ENCODE measurements around the gene MAGEH1.
"Not testable (repeated sequence)": the region's sequence is repeated elsewhere in the genome, so short reads cannot be mapped to it uniquely, and the experiment has no call there.

GRCh38 chrX:55459926-55460325 is 8.0 kb downstream of the MAGEH1 start:
- TF ChIP-seq, protein P1, sequence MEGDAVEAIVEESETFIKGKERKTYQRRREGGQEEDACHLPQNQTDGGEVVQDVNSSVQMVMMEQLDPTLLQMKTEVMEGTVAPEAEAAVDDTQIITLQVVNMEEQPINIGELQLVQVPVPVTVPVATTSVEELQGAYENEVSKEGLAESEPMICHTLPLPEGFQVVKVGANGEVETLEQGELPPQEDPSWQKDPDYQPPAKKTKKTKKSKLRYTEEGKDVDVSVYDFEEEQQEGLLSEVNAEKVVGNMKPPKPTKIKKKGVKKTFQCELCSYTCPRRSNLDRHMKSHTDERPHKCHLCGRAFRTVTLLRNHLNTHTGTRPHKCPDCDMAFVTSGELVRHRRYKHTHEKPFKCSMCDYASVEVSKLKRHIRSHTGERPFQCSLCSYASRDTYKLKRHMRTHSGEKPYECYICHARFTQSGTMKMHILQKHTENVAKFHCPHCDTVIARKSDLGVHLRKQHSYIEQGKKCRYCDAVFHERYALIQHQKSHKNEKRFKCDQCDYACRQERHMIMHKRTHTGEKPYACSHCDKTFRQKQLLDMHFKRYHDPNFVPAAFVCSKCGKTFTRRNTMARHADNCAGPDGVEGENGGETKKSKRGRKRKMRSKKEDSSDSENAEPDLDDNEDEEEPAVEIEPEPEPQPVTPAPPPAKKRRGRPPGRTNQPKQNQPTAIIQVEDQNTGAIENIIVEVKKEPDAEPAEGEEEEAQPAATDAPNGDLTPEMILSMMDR (IDR thresholded peaks at IDR 0.05): not testable (repeated sequence)
- not testable (repeated sequence) for TF ChIP-seq POLR2A (IDR thresholded peaks at IDR 0.05)

Measured in body of pancreas (tissue), 4 donors.